GM23338 (cell line): ENCODE data around the gene KCNMA1. TPM values are rescaled to one million over a fixed set of nuclear protein-coding genes. Genes with fewer than 3 reads are reported as not detected.

Source experiments
- ATAC-seq: fragments of 200-7000 bp; cut with Tn5 transposase; 3 replicates; pipeline ENCODE4 v1.9.1; 2020
- DNase-seq: peaks from one replicate; pipeline ENCODE4 v3.0.0-alpha.2; 2015; ENCODE audit warnings: low spot score
- H2AFZ ChIP-seq: fragments of 200-600 bp; sonication (generic); 2 replicates; pipeline ENCODE4 v1.8.0; 2016; ENCODE audit warnings: antibody characterized with exemption, mild to moderate bottlenecking, moderate library complexity
- H3F3A ChIP-seq: fragments of 200-600 bp; sonication (generic); replicated peaks from 2 replicates; pipeline ENCODE4 v1.8.0; 2017; ENCODE audit warnings: antibody characterized with exemption, mixed run types, low read depth
- H3K27ac ChIP-seq: fragments of 200-600 bp; sonication (generic); 2 replicates; pipeline ENCODE4 v1.6.1; 2016; ENCODE audit warnings: low read depth
- H3K27me3 ChIP-seq: fragments of 200-600 bp; sonication (generic); 2 replicates; pipeline ENCODE4 v1.8.0; 2016; ENCODE audit warnings: mild to moderate bottlenecking, mixed run types, moderate library complexity; ENCODE audit not compliant: insufficient read depth
- H3K36me3 ChIP-seq: fragments of 200-600 bp; sonication (generic); 2 replicates; pipeline ENCODE4 v1.8.0; 2016; ENCODE audit warnings: mild to moderate bottlenecking; ENCODE audit not compliant: insufficient read depth
- H3K4me1 ChIP-seq: fragments of 200-600 bp; sonication (generic); 2 replicates; pipeline ENCODE4 v1.8.0; 2016; ENCODE audit warnings: mild to moderate bottlenecking, moderate library complexity; ENCODE audit not compliant: insufficient read depth
- H3K4me2 ChIP-seq: fragments of 200-600 bp; sonication (generic); 2 replicates; pipeline ENCODE4 v1.7.1; 2017; ENCODE audit warnings: mixed run types
- H3K4me3 ChIP-seq: fragments of 200-600 bp; sonication (generic); 2 replicates; pipeline ENCODE4 v1.6.1; 2016; ENCODE audit warnings: mixed run types
- H3K79me2 ChIP-seq: fragments of 200-600 bp; sonication (generic); replicated peaks from 2 replicates; pipeline ENCODE4 v1.8.0; 2017; ENCODE audit warnings: mild to moderate bottlenecking; ENCODE audit not compliant: insufficient read depth
- H3K9me2 ChIP-seq: fragments of 200-600 bp; sonication (generic); 2 replicates; pipeline ENCODE4 v1.8.0; 2017; ENCODE audit not compliant: insufficient read depth
- H4K20me1 ChIP-seq: fragments of 200-600 bp; sonication (generic); replicated peaks from 2 replicates; pipeline ENCODE4 v1.8.0; 2017; ENCODE audit warnings: mild to moderate bottlenecking; ENCODE audit not compliant: insufficient read depth
- H3K27ac Mint-ChIP-seq: 2 replicates; pipeline ENCODE4 v1.8.0; 2020; ENCODE audit warnings: inconsistent platforms, mild to moderate bottlenecking, moderate library complexity, mixed read lengths
- H3K27me3 Mint-ChIP-seq: 3 replicates; pipeline ENCODE4 v1.8.0; 2022; ENCODE audit warnings: low read depth, mild to moderate bottlenecking, moderate library complexity, mixed read lengths, inconsistent platforms; ENCODE audit not compliant: insufficient read depth, poor library complexity
- H3K36me3 Mint-ChIP-seq: 3 replicates; pipeline ENCODE4 v1.8.0; 2021; ENCODE audit warnings: low read depth, mild to moderate bottlenecking, inconsistent platforms, moderate library complexity, mixed read lengths
- H3K4me1 Mint-ChIP-seq: 3 replicates; pipeline ENCODE4 v1.8.0; 2020; ENCODE audit warnings: mild to moderate bottlenecking, inconsistent platforms, mixed read lengths
- H3K4me3 Mint-ChIP-seq: 3 replicates; pipeline ENCODE4 v1.8.0; 2021; ENCODE audit warnings: moderate library complexity, mild to moderate bottlenecking, inconsistent platforms, mixed read lengths
- H3K9me3 Mint-ChIP-seq: 3 replicates; pipeline ENCODE4 v1.8.0; 2020; ENCODE audit warnings: moderate library complexity, mild to moderate bottlenecking, inconsistent platforms, mixed read lengths
- CTCF ChIP-seq, 2 experiments: fragments of 200-600 bp in 1 of 2; sonication (generic) in 1 of 2; conservative IDR thresholded peaks; 2 replicates each; pipeline versions ENCODE4 v1.5.1 to v1.6.1; 2016 to 2017; ENCODE audit warnings: antibody characterized with exemption in 2 of 2, low read depth in 2 of 2, mild to moderate bottlenecking in 2 of 2, moderate library complexity in 1 of 2
- EZH2 ChIP-seq: fragments of 200-600 bp; sonication (generic); IDR thresholded peaks from one replicate; pipeline ENCODE4 v1.8.0; 2017; ENCODE audit warnings: antibody characterized with exemption, mild to moderate bottlenecking, low read depth; ENCODE audit not compliant: unreplicated experiment
- EZH2phosphoT487 ChIP-seq: fragments of 200-600 bp; sonication (generic); IDR thresholded peaks from one replicate; pipeline ENCODE4 v1.8.1; 2018; ENCODE audit warnings: antibody characterized with exemption; ENCODE audit not compliant: unreplicated experiment
- JUNB ChIP-seq: IDR thresholded peaks from one replicate; pipeline ENCODE4 v1.6.1; 2016; ENCODE audit warnings: antibody characterized with exemption; ENCODE audit not compliant: unreplicated experiment
- NANOG ChIP-seq: IDR thresholded peaks from 2 replicates; pipeline ENCODE4 v1.6.1; 2016; ENCODE audit warnings: antibody characterized with exemption, borderline replicate concordance
- POLR2AphosphoS5 ChIP-seq: IDR thresholded peaks from 2 replicates; pipeline ENCODE4 v1.6.1; 2016; ENCODE audit warnings: antibody characterized with exemption, low read depth
- REST ChIP-seq: IDR thresholded peaks from one replicate; pipeline ENCODE4 v1.6.1; 2018; ENCODE audit warnings: antibody characterized with exemption; ENCODE audit not compliant: unreplicated experiment
- ZNF114 ChIP-seq: fragments of 250-450 bp; sonication (Bioruptor Pico); IDR thresholded peaks from 2 replicates; pipeline ENCODE4 v1.5.0; 2020; ENCODE audit warnings: mild to moderate bottlenecking, moderate library complexity
- ZNF331 ChIP-seq: fragments of 250-450 bp; sonication (Bioruptor Pico); IDR thresholded peaks from 2 replicates; pipeline ENCODE4 v1.5.0; 2020; ENCODE audit warnings: low read depth, mild to moderate bottlenecking, moderate library complexity
- ZNF462 ChIP-seq: fragments of 250-450 bp; sonication (Bioruptor Pico); IDR thresholded peaks from 2 replicates; pipeline ENCODE4 v1.5.0; 2020; ENCODE audit warnings: mild to moderate bottlenecking, moderate library complexity
- polyA plus RNA-seq: library from polyadenylated mRNA; unstranded; fragments of >200 nt; fragmentation: Nextera tagmentation; extraction: Ambion mirVana; gene quantifications from 2 replicates; pipeline ENCODE4 v1.2.1, GENCODE V29; 2016
- total RNA-seq: library from RNA; depleted of rRNA; stranded (reverse); fragments of >200 nt; shearing (Covaris generic); gene quantifications from 2 replicates; pipeline ENCODE4 v1.2.3, GENCODE V29; 2014

Gene KCNMA1
- total and polyA plus RNA-seq, 2 experiments from 2014 or later = 8.2 to 9.0 TPM

GRCh38 chr10:77313066-77313750 lies 324.4 kb downstream of the KCNMA1 start:
- H3K79me2 ChIP-seq = no peaks in the 10 kb centered on the region
- DNase-seq (no peak), ATAC-seq (no peak)
- Mint-ChIP-seq H3K36me3 (no peaks in the 10 kb centered on the region), H3K4me3 (no peak overlapping the region), H3K27me3 (peaks cover 3% of the 10 kb centered on the region), H3K4me1 (peaks cover 21% of the 10 kb centered on the region), H3K9me3 (no peaks in the 10 kb centered on the region), H3K27ac (no peak overlapping the region)
- H2AFZ ChIP-seq = no peak overlapping the region
- H3K9me2 ChIP-seq = peaks cover 9% of the 10 kb centered on the region; the same call in 1 of the 2 replicates
- H3K4me2 ChIP-seq = no peak overlapping the region
- TF ChIP-seq ZNF331 = no peak
- TF ChIP-seq EZH2 = no peak
- no peak for TF ChIP-seq NANOG
- TF ChIP-seq JUNB = no peak
- TF ChIP-seq EZH2phosphoT487 = no peak
- TF ChIP-seq CTCF (conservative IDR thresholded peaks at IDR 0.05; ENCODE audit: low read depth in 2 of 2) = no peak
- TF ChIP-seq POLR2AphosphoS5 = no peak
- H4K20me1 ChIP-seq = no peaks in the 10 kb centered on the region
- H3F3A ChIP-seq = no peaks in the 10 kb centered on the region
- no peaks in the 10 kb centered on the region for H3K36me3 ChIP-seq
- no peak overlapping the region for H3K27ac ChIP-seq
- H3K4me3 ChIP-seq = no peak overlapping the region
- H3K4me1 ChIP-seq = peaks cover 17% of the 10 kb centered on the region
- H3K27me3 ChIP-seq = no peaks in the 10 kb centered on the region

- ATAC-seq = peak; percentile 92
- Mint-ChIP-seq H3K27ac (no peak overlapping the region), H3K27me3 (peaks cover 3% of the 10 kb centered on the region), H3K9me3 (no peaks in the 10 kb centered on the region), H3K36me3 (no peaks in the 10 kb centered on the region), H3K4me3 (no peak overlapping the region), H3K4me1 (peaks cover 21% of the 10 kb centered on the region)
- Histone ChIP-seq H3K36me3 (no peaks in the 10 kb centered on the region), H3K4me1 (peaks cover 17% of the 10 kb centered on the region), H3K27ac (no peak overlapping the region), H3F3A (no peaks in the 10 kb centered on the region), H3K4me2 (no peak overlapping the region), H2AFZ (no peak overlapping the region), H3K79me2 (no peaks in the 10 kb centered on the region), H3K4me3 (no peak overlapping the region), H3K27me3 (no peaks in the 10 kb centered on the region), H4K20me1 (no peaks in the 10 kb centered on the region), H3K9me2 (peaks cover 9% of the 10 kb centered on the region; the same call in 1 of the 2 replicates)
- DNase-seq = peak; percentile 81
- TF ChIP-seq ZNF114 (no peak), REST (no peak), ZNF462 (CRISPR knock-in tag) (no peak)
These were observed 326.4 kb downstream of the KCNMA1 start for GRCh38 chr10:77311186-77311585.
